GM21367 (cell line): ENCODE measurements around the gene XRCC4.
A peak's percentile ranks its signal among the peaks of the same experiment; 100 is the strongest.
"Not testable (repeated sequence)": the region's sequence is repeated elsewhere in the genome, so short reads cannot be mapped to it uniquely, and the experiment has no call there.

Source experiments
- ATAC-seq: cut with Tn5 transposase; IDR thresholded peaks from one replicate; pipeline ENCODE4 v1.9.1; 2021; ENCODE audit not compliant: unreplicated experiment

The XRCC4 gene

GRCh38 chr5:83076742-83077661, at the start of gene XRCC4, which contains the start of gene TMEM167A:
Gene XRCC4 (plus strand): TSS chr5:83077547. CDS start chr5:83104920, 27,373 bp downstream.
Gene TMEM167A (minus strand): TSS chr5:83077394. CDS start chr5:83077323, 71 bp downstream.
- peak; percentile 96 for ATAC-seq

- no peak for ATAC-seq
Observed at GRCh38 chr5:83029912-83030311, 47.4 kb upstream of the XRCC4 start.

DNA sequence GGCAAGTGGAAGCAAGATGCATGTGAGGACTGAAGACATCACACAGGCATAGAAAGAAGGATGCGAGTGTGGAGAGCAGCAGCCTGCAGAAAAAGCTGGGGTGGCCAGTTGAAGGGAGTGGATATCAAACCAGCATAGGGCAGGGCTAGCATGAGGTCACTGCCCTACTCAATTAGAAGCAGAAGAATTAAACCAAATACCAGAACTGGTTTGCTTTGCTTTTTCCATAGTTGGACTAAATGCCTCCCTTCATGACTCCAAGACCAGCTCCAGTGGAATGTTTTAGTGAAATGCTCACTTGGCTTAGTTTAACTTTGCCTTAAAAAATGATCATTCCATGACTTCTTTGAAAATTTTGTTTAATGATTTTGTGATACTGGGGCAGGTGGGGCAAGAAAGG, 46.0 kb upstream of the XRCC4 start:
- ATAC-seq: no peak

- no peak for ATAC-seq
Observed at GRCh38 chr5:83034036-83034435, 43.3 kb upstream of the XRCC4 start.

- no peak for ATAC-seq
Observed at GRCh38 chr5:83034528-83035207, 42.7 kb upstream of the XRCC4 start.

DNA sequence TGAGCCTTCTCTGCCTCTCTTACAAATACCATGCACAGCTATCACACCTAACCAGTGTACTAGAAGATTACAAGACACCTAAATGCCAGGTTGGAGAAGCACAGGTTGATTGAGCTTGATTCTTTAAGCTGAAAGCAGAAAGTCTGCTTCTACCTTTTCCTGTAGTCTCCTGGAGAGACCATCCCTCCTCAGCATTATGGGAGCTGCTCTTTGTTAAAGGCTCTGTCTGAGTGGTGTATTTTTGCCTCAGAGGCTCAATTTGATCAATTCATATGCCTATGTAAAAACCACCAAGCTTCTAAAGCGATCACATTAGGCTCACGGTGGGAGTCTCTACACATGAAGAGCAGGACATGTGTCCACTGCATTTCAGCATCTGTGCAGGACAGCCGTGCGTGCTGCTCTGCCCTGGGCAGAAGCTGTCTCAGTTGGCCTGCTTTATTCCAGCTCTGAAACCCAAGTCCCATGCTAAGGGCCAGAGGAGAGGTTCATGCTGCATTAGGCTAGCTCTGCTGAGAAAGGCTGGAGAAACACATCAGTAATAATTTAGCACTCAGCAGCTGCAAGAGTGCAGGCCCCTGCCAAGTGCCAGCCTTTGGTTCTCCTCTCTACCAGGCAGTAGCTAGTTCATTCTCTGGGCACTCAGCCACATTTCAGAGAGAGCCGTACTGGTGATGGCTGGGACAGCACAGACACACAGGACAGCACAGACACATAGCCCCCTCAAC, 41.8 kb upstream of the XRCC4 start:
- ATAC-seq: no peak

DNA sequence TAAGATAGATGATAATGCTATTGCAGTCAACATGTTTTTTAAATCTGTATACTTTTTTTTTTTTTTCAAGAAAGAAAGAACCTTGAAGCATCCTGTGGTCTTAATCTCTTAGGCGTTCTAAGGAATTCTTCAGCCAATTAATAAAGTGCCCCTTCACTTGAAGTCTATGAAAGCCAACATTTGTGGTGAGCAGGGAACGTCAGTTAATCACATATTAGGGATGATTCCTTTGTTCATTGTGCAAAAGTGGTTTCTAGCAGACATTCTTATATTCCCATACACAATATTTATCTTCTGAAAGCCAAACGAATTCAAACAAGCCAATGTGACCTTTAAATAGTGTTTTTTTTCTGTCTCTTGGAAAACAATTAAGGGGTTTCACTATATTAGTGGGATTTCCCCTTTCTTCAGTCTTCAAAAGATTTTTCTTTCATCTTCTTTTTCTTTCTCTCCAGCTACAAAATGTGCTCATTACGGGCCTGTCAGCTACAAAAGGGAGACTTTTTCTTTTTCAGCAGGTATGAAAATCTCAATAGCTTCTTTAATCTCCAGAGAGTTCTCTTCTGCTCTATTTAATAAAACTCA, 40.3 kb upstream of the XRCC4 start:
- no peak for ATAC-seq

DNA sequence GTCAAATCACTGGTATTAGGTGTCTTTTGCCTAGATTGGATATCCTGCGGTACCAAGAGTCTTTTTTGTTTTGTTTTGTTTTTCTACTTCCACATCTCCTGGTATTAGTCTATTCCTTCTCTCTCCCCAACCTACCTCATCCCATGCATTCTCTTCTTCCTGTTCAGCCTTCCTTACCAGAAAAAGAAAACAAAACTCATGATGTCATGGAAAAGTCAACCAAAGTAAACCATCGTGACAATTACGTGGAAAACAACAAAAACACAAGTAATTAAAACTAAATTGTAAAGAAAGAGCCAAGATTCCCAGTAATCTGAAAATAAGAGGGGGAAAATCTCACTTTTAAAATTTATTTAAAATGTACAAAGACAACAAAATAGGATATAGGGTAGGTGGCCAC, 38.4 kb upstream of the XRCC4 start:
- no peak for ATAC-seq

GRCh38 chr5:83042507-83042906, 34.8 kb upstream of the XRCC4 start:
- no peak for ATAC-seq

DNA sequence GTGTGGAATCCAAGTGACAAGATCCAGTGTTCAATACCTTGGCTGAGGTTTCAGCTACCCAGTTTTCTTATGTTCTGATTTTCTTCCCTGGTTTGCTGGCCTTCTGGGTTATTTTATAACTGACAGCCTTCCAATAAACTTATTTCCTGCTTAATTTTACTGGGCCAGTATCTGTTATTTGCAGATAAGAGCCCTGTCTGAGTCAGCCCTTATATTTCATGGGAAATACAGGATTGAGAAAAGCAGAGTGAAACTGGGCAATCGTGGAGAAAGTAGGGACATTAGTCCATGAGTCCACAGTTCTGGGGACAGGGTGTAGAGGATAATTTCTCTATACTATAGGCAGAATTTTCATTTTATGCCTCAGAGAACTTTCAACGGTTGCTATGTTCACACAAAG, 32.4 kb upstream of the XRCC4 start:
- no peak for ATAC-seq

- ATAC-seq: no peak
Observed at GRCh38 chr5:83048277-83048676, 29.1 kb upstream of the XRCC4 start.

DNA sequence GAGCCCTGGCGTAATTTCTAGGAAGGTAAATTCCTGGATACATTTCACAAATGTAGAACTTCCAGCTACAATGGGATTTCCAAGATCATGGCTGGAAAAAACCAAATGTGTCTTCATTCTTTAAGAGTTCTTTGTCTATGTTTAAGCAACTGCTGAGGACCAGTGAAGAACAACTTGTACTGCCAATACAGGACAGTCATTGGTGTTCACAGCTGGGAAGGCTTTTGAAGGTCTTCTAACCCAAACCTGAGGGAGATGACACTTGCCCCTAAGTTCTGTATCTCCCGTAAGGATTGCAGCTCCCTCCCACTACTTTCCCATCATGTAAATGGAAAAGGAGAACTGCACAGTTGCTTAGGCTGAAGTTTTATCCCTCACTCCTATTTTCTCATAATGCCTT, 28.5 kb upstream of the XRCC4 start:
- ATAC-seq: no peak

GRCh38 chr5:83049370-83049885, 27.9 kb upstream of the XRCC4 start:
- ATAC-seq: no peak

- no peak for ATAC-seq
Observed at GRCh38 chr5:83050723-83051340, 26.5 kb upstream of the XRCC4 start.

DNA sequence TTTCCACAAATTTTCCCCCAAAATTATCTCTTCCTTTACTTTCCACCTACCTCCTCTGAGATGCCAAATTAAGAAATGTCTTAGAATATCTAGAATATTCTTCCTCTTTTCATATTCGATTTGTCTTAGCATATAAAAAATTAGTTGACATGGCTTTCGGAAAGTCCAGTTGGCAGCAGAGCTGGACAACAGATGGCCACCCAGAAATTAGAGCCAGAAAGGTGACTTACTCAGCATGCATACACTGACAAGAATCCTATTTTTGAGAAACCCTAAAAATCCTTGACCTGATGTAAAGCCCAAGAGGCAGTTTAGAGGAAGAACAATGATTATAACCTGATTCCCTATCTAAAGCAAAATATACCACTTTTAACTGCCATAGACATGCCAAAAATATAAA, 22.2 kb upstream of the XRCC4 start:
- ATAC-seq: no peak

- no peak for ATAC-seq
Observed at GRCh38 chr5:83058726-83059125, 18.6 kb upstream of the XRCC4 start.

DNA sequence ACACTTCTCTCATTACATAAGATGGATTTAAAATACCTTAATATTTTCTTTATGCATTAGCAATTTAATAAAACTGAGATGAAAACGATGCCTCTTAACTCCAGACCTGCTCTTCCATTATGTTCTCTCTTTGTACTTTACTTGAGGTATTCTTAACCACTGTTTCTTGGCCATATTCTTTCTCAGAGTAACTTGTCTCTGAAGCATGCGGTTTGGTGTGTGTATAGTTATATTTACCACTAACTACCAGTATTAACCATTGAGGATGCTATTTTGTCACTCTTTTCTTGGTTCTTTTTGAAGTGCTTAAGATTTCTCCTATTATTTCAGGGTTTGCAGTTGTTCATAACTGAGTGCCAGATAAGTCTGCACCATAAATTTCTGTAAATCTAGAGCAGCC, 18.0 kb upstream of the XRCC4 start:
- ATAC-seq: no peak

GRCh38 chr5:83066548-83067110, 10.7 kb upstream of the XRCC4 start:
- ATAC-seq: no peak

DNA sequence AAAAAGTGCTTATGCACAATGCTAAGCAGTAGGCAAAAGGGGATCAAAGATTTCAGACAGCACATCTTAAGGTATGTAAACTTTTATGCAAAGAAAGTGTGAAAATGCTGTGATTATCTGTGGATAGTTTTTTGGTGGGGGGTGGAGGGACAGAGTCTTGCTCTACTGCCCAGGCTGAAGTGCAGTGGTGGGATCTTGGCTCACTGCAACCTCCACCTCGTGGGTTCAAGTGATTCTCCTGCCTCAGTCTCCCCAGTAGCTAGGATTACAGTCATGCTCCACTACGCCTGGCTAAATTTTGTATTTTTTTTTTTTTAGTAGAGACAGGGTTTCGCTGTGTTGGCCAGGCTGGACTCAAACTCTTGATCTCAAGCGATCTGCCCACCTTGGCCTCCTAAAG, 10.0 kb upstream of the XRCC4 start:
- ATAC-seq: not testable (repeated sequence)
